Measurements from ENCODE around the gene SH3D19.

Gene SH3D19

GRCh38 chr4:151167561-151167960, 157.8 kb downstream of the SH3D19 start:
- no peaks in the 10 kb centered on the region for H3F3A ChIP-seq (ENCODE audit: insufficient read depth)

GRCh38 chr4:151166636-151167035, 158.8 kb downstream of the SH3D19 start:
- Histone ChIP-seq H3K4me3 (ENCODE audit: insufficient read depth, low read length, poor library complexity, severe bottlenecking) (no peak overlapping the region), H3F3A (ENCODE audit: insufficient read depth) (no peaks in the 10 kb centered on the region), H3K27ac (ENCODE audit: low read depth, low read length) (no peak overlapping the region), H3K27me3 (ENCODE audit: low read length) (no peaks in the 10 kb centered on the region), H3K9me3 (ENCODE audit: insufficient read depth, low read length) (no peaks in the 10 kb centered on the region), H3K9me2 (replicated peaks; ENCODE audit: insufficient read depth, low read length) (no peaks in the 10 kb centered on the region), H3K4me2 (ENCODE audit: low read depth, low read length, poor library complexity, severe bottlenecking) (no peak overlapping the region), H3K79me2 (ENCODE audit: insufficient read depth, low read length) (no peaks in the 10 kb centered on the region), H3K9ac (ENCODE audit: low read length) (no peak overlapping the region), H4K20me1 (ENCODE audit: low read depth, low read length) (no peaks in the 10 kb centered on the region), H2AFZ (ENCODE audit: low read depth, low read length, severe bottlenecking) (no peak overlapping the region), H3K36me3 (ENCODE audit: low read length) (no peaks in the 10 kb centered on the region)
- TF ChIP-seq EZH2phosphoT487 (conservative IDR thresholded peaks at IDR 0.05; ENCODE audit: low read length) (no peak), CTCF (IDR thresholded peaks at IDR 0.05; ENCODE audit: insufficient read depth, low read length, poor library complexity, severe bottlenecking) (no peak)

More at GRCh38 chr4:151167561-151167960, 157.8 kb downstream of the SH3D19 start:
- TF ChIP-seq CTCF (IDR thresholded peaks at IDR 0.05; ENCODE audit: insufficient read depth, low read length, poor library complexity, severe bottlenecking) (no peak), EZH2phosphoT487 (conservative IDR thresholded peaks at IDR 0.05; ENCODE audit: low read length) (no peak)
- H3K27me3 ChIP-seq (ENCODE audit: low read length) = no peaks in the 10 kb centered on the region
- no peak overlapping the region for H2AFZ ChIP-seq (ENCODE audit: low read depth, low read length, severe bottlenecking)
- no peaks in the 10 kb centered on the region for H3K36me3 ChIP-seq (ENCODE audit: low read length)
- H3K4me3 ChIP-seq (ENCODE audit: insufficient read depth, low read length, poor library complexity, severe bottlenecking) = no peak overlapping the region
- no peaks in the 10 kb centered on the region for H3K79me2 ChIP-seq (ENCODE audit: insufficient read depth, low read length)
- no peak overlapping the region for H3K4me2 ChIP-seq (ENCODE audit: low read depth, low read length, poor library complexity, severe bottlenecking)
- no peak overlapping the region for H3K27ac ChIP-seq (ENCODE audit: low read depth, low read length)
- no peak overlapping the region for H3K9ac ChIP-seq (ENCODE audit: low read length)
- H3K9me3 ChIP-seq (ENCODE audit: insufficient read depth, low read length) = no peaks in the 10 kb centered on the region
- no peaks in the 10 kb centered on the region for H3K9me2 ChIP-seq (replicated peaks; ENCODE audit: insufficient read depth, low read length)
- no peaks in the 10 kb centered on the region for H4K20me1 ChIP-seq (ENCODE audit: low read depth, low read length)

- Histone ChIP-seq H3F3A (ENCODE audit: insufficient read depth) (no peaks in the 10 kb centered on the region), H3K27ac (ENCODE audit: low read depth, low read length) (no peak overlapping the region), H3K79me2 (ENCODE audit: insufficient read depth, low read length) (no peaks in the 10 kb centered on the region), H3K27me3 (ENCODE audit: low read length) (no peaks in the 10 kb centered on the region), H3K9ac (ENCODE audit: low read length) (no peak overlapping the region), H3K9me2 (replicated peaks; ENCODE audit: insufficient read depth, low read length) (no peaks in the 10 kb centered on the region), H3K36me3 (ENCODE audit: low read length) (no peaks in the 10 kb centered on the region), H2AFZ (ENCODE audit: low read depth, low read length, severe bottlenecking) (no peak overlapping the region), H3K4me2 (ENCODE audit: low read depth, low read length, poor library complexity, severe bottlenecking) (no peak overlapping the region), H3K4me3 (ENCODE audit: insufficient read depth, low read length, poor library complexity, severe bottlenecking) (no peak overlapping the region), H3K9me3 (ENCODE audit: insufficient read depth, low read length) (no peaks in the 10 kb centered on the region), H4K20me1 (ENCODE audit: low read depth, low read length) (no peaks in the 10 kb centered on the region)
- TF ChIP-seq CTCF (IDR thresholded peaks at IDR 0.05; ENCODE audit: insufficient read depth, low read length, poor library complexity, severe bottlenecking) (no peak), EZH2phosphoT487 (conservative IDR thresholded peaks at IDR 0.05; ENCODE audit: low read length) (no peak)
Observed at GRCh38 chr4:151165205-151166000, 160.0 kb downstream of the SH3D19 start.
